Measurements from ENCODE around the gene LSG1. TPM values are rescaled to one million over a fixed set of nuclear protein-coding genes. Genes with fewer than 3 reads are reported as not detected.

Gene LSG1
- total and polyA plus RNA-seq, 2 of the 13 experiments (the other 11 are each of a cell fraction or from before 2014, with no cell fraction given) = 21.4 to 32.1 TPM

DNA sequence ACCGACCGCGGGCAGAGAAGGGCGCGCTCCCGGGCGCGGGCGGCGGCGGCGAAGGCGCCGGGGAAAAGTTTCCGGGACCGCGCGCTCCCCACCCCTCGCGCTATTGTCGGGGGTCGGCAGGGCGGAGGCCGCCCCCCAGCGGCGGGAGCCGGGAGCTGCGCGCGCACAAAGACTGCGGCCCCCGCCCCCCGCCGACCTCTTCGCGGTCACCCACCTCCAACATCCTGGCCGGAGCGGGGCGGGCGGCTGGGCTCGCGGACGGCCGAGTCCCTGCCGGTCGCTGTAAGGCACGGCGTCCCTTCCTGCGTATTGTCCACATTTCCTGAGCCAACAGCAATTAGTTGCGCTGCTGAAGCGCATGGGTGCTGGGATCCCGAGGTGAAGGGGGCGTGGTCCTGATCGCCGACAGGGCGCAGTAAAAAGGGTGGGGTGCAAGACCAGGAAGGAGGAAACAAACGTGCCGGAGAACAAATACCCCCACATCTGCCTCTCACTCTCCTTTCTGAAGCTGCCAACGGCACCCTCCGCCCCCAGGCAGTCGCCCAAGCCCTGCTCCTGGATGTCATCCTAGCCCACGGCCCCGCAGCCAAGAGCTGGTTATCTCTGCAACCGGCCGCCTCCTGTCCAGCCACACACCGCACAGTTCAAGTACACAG is 38.5 kb downstream of the LSG1 start, which contains the start of gene TMEM44 (continued):
- TF ChIP-seq HES4 (CRISPR knock-in tag; IDR thresholded peaks at IDR 0.05; ENCODE audit: borderline replicate concordance) (0 out of 2 replicates have a peak, but pooled peaks have one; percentile 57), ZNF746 (CRISPR knock-in tag; IDR thresholded peaks at IDR 0.05) (0 out of 2 replicates have a peak, but pooled peaks have one; percentile 58), ZNF775 (CRISPR knock-in tag; IDR thresholded peaks at IDR 0.05; ENCODE audit: borderline replicate concordance) (no peak), KDM3A (CRISPR knock-in tag; IDR thresholded peaks at IDR 0.05; ENCODE audit: low read depth) (no peak), ZNF616 (CRISPR knock-in tag; IDR thresholded peaks at IDR 0.05; ENCODE audit: low read depth) (no peak), ZNF552 (CRISPR knock-in tag; IDR thresholded peaks at IDR 0.05; ENCODE audit: borderline replicate concordance) (no peak), ZSCAN22 (CRISPR knock-in tag; IDR thresholded peaks at IDR 0.05) (no peak), ZNF580 (CRISPR knock-in tag; IDR thresholded peaks at IDR 0.05; ENCODE audit: borderline replicate concordance, low read depth) (0 out of 2 replicates have a peak, but pooled peaks have one; percentile 35), ZNF431 (CRISPR knock-in tag; IDR thresholded peaks at IDR 0.05; ENCODE audit: borderline replicate concordance, low read depth) (peak; percentile 86; the same call in 1 of the 2 replicates), TBX2 (CRISPR knock-in tag; IDR thresholded peaks at IDR 0.05; ENCODE audit: borderline replicate concordance) (peak; percentile 80), ZNF430 (CRISPR knock-in tag; IDR thresholded peaks at IDR 0.05) (peak; percentile 69; the same call in 1 of the 2 replicates), ZNF672 (CRISPR knock-in tag; IDR thresholded peaks at IDR 0.05) (no peak), ZNF280D (CRISPR knock-in tag; IDR thresholded peaks at IDR 0.05) (0 out of 2 replicates have a peak, but pooled peaks have one; percentile 32), ZNF33A (CRISPR knock-in tag; IDR thresholded peaks at IDR 0.05; ENCODE audit: borderline replicate concordance) (no peak), ZNF740 (CRISPR knock-in tag; IDR thresholded peaks at IDR 0.05) (no peak)
- TF ChIP-seq, protein P1, sequence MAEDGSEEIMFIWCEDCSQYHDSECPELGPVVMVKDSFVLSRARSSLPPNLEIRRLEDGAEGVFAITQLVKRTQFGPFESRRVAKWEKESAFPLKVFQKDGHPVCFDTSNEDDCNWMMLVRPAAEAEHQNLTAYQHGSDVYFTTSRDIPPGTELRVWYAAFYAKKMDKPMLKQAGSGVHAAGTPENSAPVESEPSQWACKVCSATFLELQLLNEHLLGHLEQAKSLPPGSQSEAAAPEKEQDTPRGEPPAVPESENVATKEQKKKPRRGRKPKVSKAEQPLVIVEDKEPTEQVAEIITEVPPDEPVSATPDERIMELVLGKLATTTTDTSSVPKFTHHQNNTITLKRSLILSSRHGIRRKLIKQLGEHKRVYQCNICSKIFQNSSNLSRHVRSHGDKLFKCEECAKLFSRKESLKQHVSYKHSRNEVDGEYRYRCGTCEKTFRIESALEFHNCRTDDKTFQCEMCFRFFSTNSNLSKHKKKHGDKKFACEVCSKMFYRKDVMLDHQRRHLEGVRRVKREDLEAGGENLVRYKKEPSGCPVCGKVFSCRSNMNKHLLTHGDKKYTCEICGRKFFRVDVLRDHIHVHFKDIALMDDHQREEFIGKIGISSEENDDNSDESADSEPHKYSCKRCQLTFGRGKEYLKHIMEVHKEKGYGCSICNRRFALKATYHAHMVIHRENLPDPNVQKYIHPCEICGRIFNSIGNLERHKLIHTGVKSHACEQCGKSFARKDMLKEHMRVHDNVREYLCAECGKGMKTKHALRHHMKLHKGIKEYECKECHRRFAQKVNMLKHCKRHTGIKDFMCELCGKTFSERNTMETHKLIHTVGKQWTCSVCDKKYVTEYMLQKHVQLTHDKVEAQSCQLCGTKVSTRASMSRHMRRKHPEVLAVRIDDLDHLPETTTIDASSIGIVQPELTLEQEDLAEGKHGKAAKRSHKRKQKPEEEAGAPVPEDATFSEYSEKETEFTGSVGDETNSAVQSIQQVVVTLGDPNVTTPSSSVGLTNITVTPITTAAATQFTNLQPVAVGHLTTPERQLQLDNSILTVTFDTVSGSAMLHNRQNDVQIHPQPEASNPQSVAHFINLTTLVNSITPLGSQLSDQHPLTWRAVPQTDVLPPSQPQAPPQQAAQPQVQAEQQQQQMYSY (CRISPR knock-in tag; IDR thresholded peaks at IDR 0.05) = no peak
- TF ChIP-seq, protein P2, sequence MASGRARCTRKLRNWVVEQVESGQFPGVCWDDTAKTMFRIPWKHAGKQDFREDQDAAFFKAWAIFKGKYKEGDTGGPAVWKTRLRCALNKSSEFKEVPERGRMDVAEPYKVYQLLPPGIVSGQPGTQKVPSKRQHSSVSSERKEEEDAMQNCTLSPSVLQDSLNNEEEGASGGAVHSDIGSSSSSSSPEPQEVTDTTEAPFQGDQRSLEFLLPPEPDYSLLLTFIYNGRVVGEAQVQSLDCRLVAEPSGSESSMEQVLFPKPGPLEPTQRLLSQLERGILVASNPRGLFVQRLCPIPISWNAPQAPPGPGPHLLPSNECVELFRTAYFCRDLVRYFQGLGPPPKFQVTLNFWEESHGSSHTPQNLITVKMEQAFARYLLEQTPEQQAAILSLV (CRISPR knock-in tag; IDR thresholded peaks at IDR 0.05; ENCODE audit: borderline replicate concordance) = no peak; the same call in 1 of the 2 replicates
- TF ChIP-seq, protein P3, sequence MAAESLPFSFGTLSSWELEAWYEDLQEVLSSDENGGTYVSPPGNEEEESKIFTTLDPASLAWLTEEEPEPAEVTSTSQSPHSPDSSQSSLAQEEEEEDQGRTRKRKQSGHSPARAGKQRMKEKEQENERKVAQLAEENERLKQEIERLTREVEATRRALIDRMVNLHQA (CRISPR knock-in tag; IDR thresholded peaks at IDR 0.05) = no peak
- TF ChIP-seq, protein P4, sequence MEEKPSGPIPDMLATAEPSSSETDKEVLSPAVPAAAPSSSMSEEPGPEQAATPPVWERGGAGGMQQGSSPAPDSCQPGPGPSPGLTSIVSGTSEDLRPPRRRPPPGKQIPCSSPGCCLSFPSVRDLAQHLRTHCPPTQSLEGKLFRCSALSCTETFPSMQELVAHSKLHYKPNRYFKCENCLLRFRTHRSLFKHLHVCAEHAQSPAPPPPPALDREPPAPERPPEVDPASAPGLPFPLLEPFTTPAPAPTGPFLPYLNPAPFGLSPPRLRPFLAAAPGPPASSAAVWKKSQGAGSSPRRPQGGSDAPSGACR (CRISPR knock-in tag; IDR thresholded peaks at IDR 0.05) = no peak; the same call in 1 of the 2 replicates

Measured in HepG2 (cell line).